HFF-Myc (cell line): ENCODE measurements around the gene CACNA1C.

Experiments
- DNase-seq: peaks from one replicate; pipeline ENCODE4 v3.0.0-alpha.2; 2011; ENCODE audit warnings: low read depth; ENCODE audit errors: extremely low read depth
- H3K4me3 ChIP-seq: replicated peaks from 2 replicates; pipeline ENCODE4 v1.5.1; 2011; ENCODE audit warnings: low read depth, mild to moderate bottlenecking, control low read depth, low read length
- TF ChIP-seq, protein P1 (sequence below): IDR thresholded peaks from 2 replicates; pipeline ENCODE4 v1.5.1; 2012; ENCODE audit warnings: mild to moderate bottlenecking, low read depth, low read length, control low read depth; ENCODE audit errors: missing control alignments

CACNA1C gene

DNA sequence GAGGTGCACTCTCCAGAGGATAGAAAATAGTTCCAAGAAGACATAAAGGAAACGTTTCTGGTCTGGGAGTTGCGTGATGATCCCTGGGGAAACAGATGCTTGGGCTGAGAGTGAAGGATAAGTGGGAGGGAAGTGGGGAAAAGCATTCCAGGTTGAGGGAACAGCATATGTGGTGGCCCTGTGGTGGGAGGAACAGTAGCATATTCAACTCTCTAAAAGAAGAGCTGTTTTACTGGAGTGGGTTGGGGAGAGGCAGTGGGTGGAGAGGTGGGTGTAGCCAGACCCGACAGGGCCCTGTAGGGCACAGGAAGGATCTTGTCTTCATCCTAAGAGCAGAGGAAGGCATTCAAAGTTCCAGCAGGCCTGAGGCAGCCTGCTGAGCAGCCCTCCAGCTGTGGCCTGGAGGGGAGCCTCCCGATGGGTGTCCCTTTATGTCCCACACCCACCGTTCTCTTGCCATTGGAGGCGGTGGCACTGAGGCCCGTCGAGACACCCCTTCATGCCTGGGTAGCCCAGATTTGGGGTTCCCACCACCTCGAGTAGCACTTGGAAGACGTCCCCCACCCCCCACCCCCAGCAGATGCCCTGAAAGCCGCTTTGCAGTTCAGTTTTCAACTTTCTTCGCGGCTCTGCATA is 431.5 kb downstream of the CACNA1C start:
- DNase-seq, result no peak
- TF ChIP-seq, protein P1, sequence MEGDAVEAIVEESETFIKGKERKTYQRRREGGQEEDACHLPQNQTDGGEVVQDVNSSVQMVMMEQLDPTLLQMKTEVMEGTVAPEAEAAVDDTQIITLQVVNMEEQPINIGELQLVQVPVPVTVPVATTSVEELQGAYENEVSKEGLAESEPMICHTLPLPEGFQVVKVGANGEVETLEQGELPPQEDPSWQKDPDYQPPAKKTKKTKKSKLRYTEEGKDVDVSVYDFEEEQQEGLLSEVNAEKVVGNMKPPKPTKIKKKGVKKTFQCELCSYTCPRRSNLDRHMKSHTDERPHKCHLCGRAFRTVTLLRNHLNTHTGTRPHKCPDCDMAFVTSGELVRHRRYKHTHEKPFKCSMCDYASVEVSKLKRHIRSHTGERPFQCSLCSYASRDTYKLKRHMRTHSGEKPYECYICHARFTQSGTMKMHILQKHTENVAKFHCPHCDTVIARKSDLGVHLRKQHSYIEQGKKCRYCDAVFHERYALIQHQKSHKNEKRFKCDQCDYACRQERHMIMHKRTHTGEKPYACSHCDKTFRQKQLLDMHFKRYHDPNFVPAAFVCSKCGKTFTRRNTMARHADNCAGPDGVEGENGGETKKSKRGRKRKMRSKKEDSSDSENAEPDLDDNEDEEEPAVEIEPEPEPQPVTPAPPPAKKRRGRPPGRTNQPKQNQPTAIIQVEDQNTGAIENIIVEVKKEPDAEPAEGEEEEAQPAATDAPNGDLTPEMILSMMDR, result no peak
- no peak overlapping the region for H3K4me3 ChIP-seq

DNA sequence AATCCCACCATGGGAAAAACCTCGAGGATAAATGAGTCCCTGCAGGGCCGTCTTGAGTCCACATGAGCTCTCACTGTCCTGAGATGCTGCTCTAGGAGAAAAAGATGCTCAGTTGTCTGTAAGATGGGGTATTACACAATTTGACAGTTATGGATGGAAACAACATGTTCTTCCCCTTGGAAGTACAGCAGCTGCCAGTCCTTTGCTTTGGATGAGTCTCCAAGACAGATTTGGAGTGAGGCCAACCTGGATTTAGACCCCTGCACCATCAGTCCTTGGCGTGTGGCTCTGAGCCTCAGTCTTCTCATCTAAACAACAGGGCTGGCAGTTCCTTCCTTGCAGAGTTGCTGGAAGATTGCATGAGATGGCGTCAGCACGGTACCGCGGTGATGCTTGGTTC is 432.9 kb downstream of the CACNA1C start:
- TF ChIP-seq, protein P1, result no peak
- DNase-seq, result no peak
- H3K4me3 ChIP-seq, result no peak overlapping the region

DNA sequence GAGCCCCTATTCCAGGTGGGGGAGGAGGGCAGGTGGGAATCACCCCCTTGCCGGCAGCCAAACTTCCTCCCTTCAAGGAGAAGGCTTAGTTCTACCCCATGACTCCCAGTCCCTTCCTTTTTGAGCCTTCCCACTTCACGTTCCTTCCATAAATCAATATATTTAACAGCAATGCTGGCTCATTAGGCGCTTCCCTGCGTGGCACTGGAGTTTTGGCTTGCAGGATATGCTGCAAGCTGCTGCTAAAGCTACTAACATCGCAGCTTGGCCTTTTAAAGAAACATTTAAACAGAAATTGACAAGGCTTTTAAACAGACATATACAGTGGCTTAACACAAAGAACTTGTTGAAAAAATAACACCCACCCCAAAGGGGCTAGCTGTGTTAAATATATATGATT is 434.0 kb downstream of the CACNA1C start:
- TF ChIP-seq, protein P1, result no peak
- no peak for DNase-seq
- H3K4me3 ChIP-seq, result no peak overlapping the region

DNA sequence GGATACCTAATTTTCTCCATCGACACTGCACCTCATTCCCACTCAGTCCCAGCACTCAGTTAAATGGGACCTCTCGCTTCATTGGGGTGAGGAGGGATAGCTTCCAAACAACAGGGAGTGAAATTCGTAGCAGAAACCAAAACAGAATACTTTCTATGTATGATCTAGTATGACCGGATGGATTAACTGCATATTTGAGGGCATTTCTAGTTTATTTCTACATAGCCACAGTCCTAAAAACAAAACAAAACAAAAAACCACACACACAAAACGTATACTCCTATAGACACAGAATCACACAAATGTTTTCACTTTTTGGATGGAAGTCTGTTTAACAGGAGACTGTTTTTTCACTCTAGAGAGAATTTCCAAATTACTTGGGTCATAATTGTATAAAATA is 434.5 kb downstream of the CACNA1C start:
- DNase-seq, result no peak
- no peak overlapping the region for H3K4me3 ChIP-seq
- TF ChIP-seq, protein P1, result no peak

DNA sequence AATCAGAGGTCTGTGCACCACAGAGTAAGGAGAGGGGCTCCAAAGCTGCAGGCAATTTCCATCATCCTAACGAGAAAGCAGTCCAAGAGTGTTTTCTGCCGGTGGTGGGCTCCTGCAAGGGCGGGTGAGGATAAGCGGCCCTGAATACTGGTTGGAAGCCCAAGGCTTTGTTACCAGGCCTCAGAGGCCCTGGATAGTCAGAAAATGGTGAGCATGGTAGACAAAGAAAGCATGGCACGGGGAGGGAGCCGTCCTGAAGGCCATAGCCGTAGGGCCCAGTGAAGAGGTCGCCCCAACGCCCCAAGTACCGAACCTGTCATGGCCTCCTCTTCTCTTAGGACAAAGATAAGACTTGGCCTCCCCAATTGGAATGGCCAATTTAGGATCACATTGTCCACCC is 435.3 kb downstream of the CACNA1C start:
- no peak for DNase-seq
- TF ChIP-seq, protein P1, result no peak
- no peak overlapping the region for H3K4me3 ChIP-seq

DNA sequence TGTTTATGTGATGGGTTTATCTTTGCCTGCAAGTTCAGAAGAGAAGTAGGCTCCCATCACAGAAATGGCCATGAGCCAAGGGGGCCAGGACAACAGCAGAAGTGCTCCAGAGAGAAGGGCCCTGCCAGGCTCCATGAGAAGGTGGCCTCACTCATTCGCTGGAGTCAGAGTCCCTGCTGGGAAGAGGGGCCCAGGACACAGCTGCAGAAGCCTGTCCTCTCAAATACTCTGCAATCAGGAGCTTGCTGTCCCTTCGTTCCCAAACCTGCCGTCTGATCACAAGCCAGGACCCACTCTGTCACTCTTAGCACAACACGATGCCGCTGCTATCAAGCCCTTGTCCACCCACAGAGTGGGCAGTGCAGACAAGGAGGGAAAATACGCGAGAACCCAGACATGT is 435.8 kb downstream of the CACNA1C start:
- TF ChIP-seq, protein P1, result no peak
- H3K4me3 ChIP-seq, result no peak overlapping the region
- DNase-seq, result no peak

DNA sequence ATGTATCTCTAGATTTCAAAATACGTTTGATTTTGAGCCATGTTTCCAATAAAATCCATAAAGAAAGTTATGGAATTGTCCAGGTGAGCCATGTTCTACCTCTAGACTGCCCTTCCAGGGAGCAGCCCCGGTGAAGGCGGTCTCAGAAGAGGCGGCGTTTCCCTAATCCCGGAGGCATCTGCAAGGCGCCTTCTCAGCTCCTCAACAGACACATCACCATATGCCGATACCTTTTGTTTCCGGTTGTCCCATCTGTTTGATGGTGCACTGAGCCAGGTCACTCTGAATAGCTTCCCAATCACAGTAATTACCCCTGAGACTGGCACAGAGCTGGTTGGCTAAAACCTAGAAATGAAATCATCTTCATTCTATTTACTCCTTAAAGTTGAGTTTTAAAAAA is 436.5 kb downstream of the CACNA1C start:
- no peak for DNase-seq
- H3K4me3 ChIP-seq, result no peak overlapping the region
- TF ChIP-seq, protein P1, result no peak
